ENCODE measurements around the gene MRPL16.
A peak's percentile ranks its signal among the peaks of the same experiment; 100 is the strongest.

Gene MRPL16

GRCh38 chr11:59759900-59760299 is 50.7 kb downstream of the MRPL16 start:
- Mint-ChIP-seq H3K36me3 (ENCODE audit: insufficient read depth) (no peaks in the 10 kb centered on the region), H3K9me3 (no peaks in the 10 kb centered on the region), H3K27me3 (no peaks in the 10 kb centered on the region), H3K27ac (no peak overlapping the region), H3K4me1 (ENCODE audit: low read depth in 2 of 2) (peaks cover 22 to 46% of the 10 kb centered on the region in 2 donors), H3K4me3 (no peak overlapping the region)
- no peak for DNase-seq
- no peak for ATAC-seq (replicated peaks)

GRCh38 chr11:59758401-59759037 is 52.1 kb downstream of the MRPL16 start:
- DNase-seq (no peak), ATAC-seq (replicated peaks) (no peak)
- H3K4me3 Mint-ChIP-seq = no peak overlapping the region
- H3K4me1 Mint-ChIP-seq (ENCODE audit: low read depth in 2 of 2) = peaks cover 29 to 48% of the 10 kb centered on the region in 2 donors
- H3K27me3 Mint-ChIP-seq = no peaks in the 10 kb centered on the region
- H3K27ac Mint-ChIP-seq = no peak overlapping the region
- no peaks in the 10 kb centered on the region for H3K9me3 Mint-ChIP-seq
- peaks cover 6% of the 10 kb centered on the region for H3K36me3 Mint-ChIP-seq (ENCODE audit: insufficient read depth)

DNA sequence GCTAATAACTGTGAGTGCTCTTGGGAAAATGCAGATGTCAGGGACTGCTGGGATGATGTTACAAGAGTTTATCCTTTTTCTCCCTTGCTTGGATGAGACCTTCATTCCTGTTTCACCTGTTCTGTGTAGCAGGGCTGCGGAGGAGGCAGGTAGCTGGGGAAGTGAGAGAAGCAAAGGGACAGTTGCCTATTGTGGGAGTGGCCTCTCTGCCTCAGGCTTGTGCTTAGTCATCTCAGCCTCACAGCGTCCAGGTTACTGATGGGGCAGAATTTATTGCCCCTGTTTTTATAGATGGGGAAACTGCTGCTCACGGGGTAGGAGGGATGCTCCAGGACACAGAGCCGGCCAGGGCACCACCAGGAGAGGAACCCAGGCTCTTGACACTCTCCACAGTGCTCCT is 53.7 kb downstream of the MRPL16 start:
- Mint-ChIP-seq H3K9me3 (no peaks in the 10 kb centered on the region), H3K36me3 (ENCODE audit: insufficient read depth) (peaks cover 6% of the 10 kb centered on the region), H3K4me1 (ENCODE audit: low read depth in 2 of 2) (peaks cover 29 to 40% of the 10 kb centered on the region in 2 donors), H3K4me3 (peak overlapping the region; percentile 91 to 96), H3K27me3 (no peaks in the 10 kb centered on the region), H3K27ac (peak overlapping the region in 1 of 2 donors; percentile 55)
- DNase-seq = no peak
- ATAC-seq (replicated peaks) = no peak

- ATAC-seq (replicated peaks) = no peak
- Mint-ChIP-seq H3K27ac (peak overlapping the region in 1 of 2 donors; percentile 55), H3K4me1 (ENCODE audit: low read depth in 2 of 2) (peaks cover 29 to 40% of the 10 kb centered on the region in 2 donors), H3K4me3 (peak overlapping the region; percentile 91 to 96), H3K9me3 (no peaks in the 10 kb centered on the region), H3K27me3 (no peaks in the 10 kb centered on the region), H3K36me3 (ENCODE audit: insufficient read depth) (peaks cover 6% of the 10 kb centered on the region)
- DNase-seq = no peak
Measured at GRCh38 chr11:59756558-59756840, 54.1 kb downstream of the MRPL16 start.

All from effector memory CD8-positive, alpha-beta T cell (primary cell).